HCT116 (cell line): ENCODE results near the gene PAMR1. TPM values are rescaled to one million over a fixed set of nuclear protein-coding genes. Genes with fewer than 3 reads are reported as not detected.

ENCODE experiments used
- ATAC-seq: fragments of 200-7000 bp; cut with Tn5 transposase; 2 replicates; pipeline ENCODE4 v1.9.1; 2020; ENCODE audit warnings: mild to moderate bottlenecking, moderate library complexity
- BruUV-seq: library from RNA; stranded (reverse); fragments of 400-500 nt; replicated peaks from 2 replicates; lab custom pipeline; 2021; lab: Mats Ljungman, UMichigan
- CTCF ChIA-PET: fragments of 300-600 bp; sonication (Branson Sonifier 250); formaldehyde crosslinking; loops from one replicate; lab custom pipeline; 2021; ENCODE audit warnings: antibody characterized with exemption; lab: Charles Lee
- POLR2A ChIA-PET: fragments of 300-600, 350-600 bp; sonication (Branson Sonifier 250); formaldehyde crosslinking; loops from one replicate; lab custom pipeline; 2021; ENCODE audit warnings: antibody characterized with exemption; lab: Charles Lee
- RAD21 ChIA-PET, 2 experiments: fragments of 300-600 bp; sonication (Branson Sonifier 250); formaldehyde crosslinking; loops; one replicate each; lab custom pipeline; 2023; ENCODE audit warnings: low total read pairs in 2 of 2; ENCODE audit not compliant: uncharacterized antibody in 2 of 2, unreplicated experiment in 2 of 2, low non-redundant PET in 1 of 2; lab: Charles Lee
- DNase-seq: peaks from one replicate; pipeline ENCODE4 v3.0.0-alpha.2; 2010; ENCODE audit warnings: low read depth, low spot score
- H2AFZ ChIP-seq: fragments of 200-600 bp; shearing (Covaris generic), sonication (generic); 2 replicates; pipeline ENCODE4 v1.6.1; 2017; ENCODE audit warnings: low read depth, mixed run types, mixed read lengths, antibody characterized with exemption, low read length; ENCODE audit not compliant: poor library complexity, severe bottlenecking
- H3K27ac ChIP-seq: 2 replicates; pipeline ENCODE4 v1.5.1; 2012; ENCODE audit warnings: low read depth, low read length
- H3K27me3 ChIP-seq: fragments of 200-600 bp; sonication (generic); 2 replicates; pipeline ENCODE4 v1.6.1; 2016; ENCODE audit warnings: mixed run types, low read length, mixed read lengths; ENCODE audit not compliant: insufficient read depth
- H3K36me3 ChIP-seq, 2 experiments: fragments of 200-500 bp in 1 of 2; fragments of 200-600 bp in 1 of 2; sonication (Bioruptor generic) in 1 of 2; sonication (generic) in 1 of 2; 2 replicates each; pipeline versions ENCODE4 v1.5.1 to v1.6.1; 2014 to 2016; ENCODE audit warnings: low read length in 2 of 2, inconsistent platforms in 1 of 2, mixed read lengths in 1 of 2, mixed run types in 1 of 2; ENCODE audit not compliant: insufficient read depth in 2 of 2, control insufficient read depth in 1 of 2
- H3K4me1 ChIP-seq, 2 experiments: fragments of 200-600 bp in 1 of 2; sonication (generic) in 1 of 2; 2 replicates each; pipeline versions ENCODE4 v1.5.1 to v1.6.1; 2012 to 2017; ENCODE audit warnings: low read length in 2 of 2, inconsistent platforms in 1 of 2, mild to moderate bottlenecking in 1 of 2, mixed read lengths in 1 of 2, mixed run types in 1 of 2, moderate library complexity in 1 of 2; ENCODE audit not compliant: insufficient read depth in 2 of 2, control insufficient read depth in 1 of 2
- H3K4me2 ChIP-seq: fragments of 200-600 bp; sonication (generic); 2 replicates; pipeline ENCODE4 v1.6.1; 2017; ENCODE audit warnings: mixed run types, low read length, mixed read lengths
- H3K4me3 ChIP-seq, 2 experiments: fragments of 200-600 bp in 1 of 2; sonication (generic) in 1 of 2; replicated peaks in 1 of 2; 2 replicates each; pipeline ENCODE4 v1.5.1; 2011 to 2016; ENCODE audit warnings: low read length in 2 of 2, control low read depth in 1 of 2, low read depth in 1 of 2, mild to moderate bottlenecking in 1 of 2, mixed read lengths in 1 of 2, mixed run types in 1 of 2
- H3K79me2 ChIP-seq: fragments of 200-600 bp; sonication (generic); 2 replicates; pipeline ENCODE4 v1.6.1; 2017; ENCODE audit warnings: mild to moderate bottlenecking, mixed run types, low read length, moderate library complexity, mixed read lengths; ENCODE audit not compliant: insufficient read depth
- H3K9ac ChIP-seq: fragments of 200-600 bp; sonication (generic); 2 replicates; pipeline ENCODE4 v1.6.1; 2016; ENCODE audit warnings: low read length, mixed read lengths
- H3K9me2 ChIP-seq: fragments of 200-600 bp; sonication (generic), shearing (Covaris generic); 2 replicates; pipeline ENCODE4 v1.6.1; 2017; ENCODE audit warnings: mixed run types, mild to moderate bottlenecking, moderate library complexity; ENCODE audit not compliant: insufficient read depth
- H3K9me3 ChIP-seq, 2 experiments: fragments of 200-500 bp in 1 of 2; fragments of 200-600 bp in 1 of 2; sonication (Bioruptor generic) in 1 of 2; sonication (generic) in 1 of 2; 2 replicates each; pipeline ENCODE4 v1.6.1; 2014 to 2017; ENCODE audit warnings: low read length in 2 of 2, mixed read lengths in 2 of 2, inconsistent platforms in 1 of 2, low read depth in 1 of 2, mild to moderate bottlenecking in 1 of 2, mixed run types in 1 of 2, moderate library complexity in 1 of 2; ENCODE audit not compliant: control insufficient read depth in 1 of 2, insufficient read depth in 1 of 2
- H4K20me1 ChIP-seq: fragments of 200-600 bp; sonication (generic), shearing (Covaris generic); 2 replicates; pipeline ENCODE4 v1.6.1; 2017; ENCODE audit warnings: mixed run types, mild to moderate bottlenecking, moderate library complexity; ENCODE audit not compliant: insufficient read depth
- CBX3 ChIP-seq: IDR thresholded peaks from 2 replicates; pipeline ENCODE4 v1.6.1; 2012; ENCODE audit warnings: low read depth
- EGR1 ChIP-seq: IDR thresholded peaks from 2 replicates; pipeline ENCODE4 v1.6.1; 2012; ENCODE audit warnings: low read depth
- EZH2 ChIP-seq: fragments of 200-600 bp; sonication (generic); IDR thresholded peaks from 2 replicates; pipeline ENCODE4 v1.6.1; 2017; ENCODE audit warnings: antibody characterized with exemption, mixed run types
- EZH2phosphoT487 ChIP-seq: fragments of 200-600 bp; IDR thresholded peaks from 2 replicates; pipeline ENCODE4 v1.6.1; 2018; ENCODE audit warnings: antibody characterized with exemption, borderline replicate concordance
- POLR2A ChIP-seq: IDR thresholded peaks from 2 replicates; pipeline ENCODE4 v1.7.0; 2011; ENCODE audit warnings: borderline replicate concordance; ENCODE audit not compliant: insufficient read depth, insufficient read length; ENCODE audit errors: extremely low read depth
- REST ChIP-seq: IDR thresholded peaks from 2 replicates; pipeline ENCODE4 v1.6.1; 2012; ENCODE audit warnings: low read depth
- SIN3A ChIP-seq: IDR thresholded peaks from 2 replicates; pipeline ENCODE4 v1.6.1; 2012; ENCODE audit warnings: low read depth
- SRF ChIP-seq: IDR thresholded peaks from 2 replicates; pipeline ENCODE4 v1.6.1; 2012; ENCODE audit warnings: low read depth
- YY1 ChIP-seq: IDR thresholded peaks from 2 replicates; pipeline ENCODE4 v1.6.1; 2011; ENCODE audit warnings: low read length, low read depth, moderate library complexity, mild to moderate bottlenecking; ENCODE audit not compliant: insufficient replicate concordance; ENCODE audit errors: extremely low read depth
- ZNF274 ChIP-seq: fragments of 200-500 bp; sonication (Bioruptor generic); IDR thresholded peaks from 2 replicates; pipeline ENCODE4 v1.6.1; 2014; ENCODE audit warnings: mild to moderate bottlenecking, low read depth, low read length, inconsistent platforms
- intact Hi-C: fragments of 100-400 bp; cut with micrococcal nuclease; formaldehyde crosslinking; loops from 2 replicates; pipeline ENCODE4 v1.10.0; 2022
- total RNA-seq: library from RNA; stranded (reverse); gene quantifications from one replicate; pipeline ENCODE4 v1.2.1, GENCODE V29; 2021; ENCODE audit not compliant: unreplicated experiment
- TF ChIP-seq, protein P1 (sequence below), 3 experiments: fragments of 200-600 bp in 1 of 3; sonication (generic) in 1 of 3; IDR thresholded peaks in 2 of 3; conservative IDR thresholded peaks in 1 of 3; 2 replicates each; pipeline ENCODE4 v1.5.1; 2012 to 2017; ENCODE audit warnings: low read depth in 2 of 3, low read length in 2 of 3, antibody characterized with exemption in 1 of 3, borderline replicate concordance in 1 of 3, control low read depth in 1 of 3, mild to moderate bottlenecking in 1 of 3, mixed read lengths in 1 of 3, mixed run types in 1 of 3, moderate library complexity in 1 of 3; ENCODE audit not compliant: insufficient read depth in 1 of 3
- TF ChIP-seq, protein P2 (sequence below): IDR thresholded peaks from 2 replicates; pipeline ENCODE4 v1.6.1; 2012

Gene PAMR1
- total RNA-seq, 1 experiment from 2014 or later: not detected

DNA sequence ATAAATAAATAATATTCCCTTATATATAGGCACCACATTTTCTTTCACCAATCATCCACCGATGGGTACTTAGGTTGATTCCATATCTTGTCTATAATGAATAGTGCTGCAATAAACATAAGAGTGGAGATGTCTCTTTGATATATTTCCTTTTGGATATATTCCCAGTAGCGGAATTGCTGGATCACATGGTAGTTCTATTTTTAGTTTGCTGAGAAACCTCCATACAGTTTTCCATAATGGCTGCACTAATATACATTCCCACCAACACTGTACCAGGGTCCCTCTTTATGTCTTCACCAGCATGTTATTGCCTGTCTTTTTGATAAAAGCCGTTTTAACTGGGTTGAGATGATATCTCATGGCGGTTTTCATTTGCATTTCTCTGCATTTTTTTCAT, 23.6 kb downstream of the PAMR1 start:
- no peak overlapping the region for H3K4me2 ChIP-seq
- no peak overlapping the region for H2AFZ ChIP-seq
- no peak overlapping the region for H3K27ac ChIP-seq
- no peak for TF ChIP-seq REST
- TF ChIP-seq ZNF274: no peak
- no peak for TF ChIP-seq POLR2A
- CTCF ChIA-PET: no interaction called here
- H3K79me2 ChIP-seq: no peaks in the 10 kb centered on the region
- no peak overlapping the region for H3K4me3 ChIP-seq
- H3K4me1 ChIP-seq: no peaks in the 10 kb centered on the region
- no peak for DNase-seq
- H3K9ac ChIP-seq: no peak overlapping the region
- no TSS peak for BruUV-seq
- POLR2A ChIA-PET: no interaction called here
- H3K36me3 ChIP-seq: no peaks in the 10 kb centered on the region
- ATAC-seq: no peak
- no peaks in the 10 kb centered on the region for H3K9me3 ChIP-seq
- intact Hi-C loops: no loop called here
- RAD21 ChIA-PET: no interaction called here
- H3K9me2 ChIP-seq: no peaks in the 10 kb centered on the region
- no peaks in the 10 kb centered on the region for H4K20me1 ChIP-seq
- H3K27me3 ChIP-seq: no peaks in the 10 kb centered on the region

DNA sequence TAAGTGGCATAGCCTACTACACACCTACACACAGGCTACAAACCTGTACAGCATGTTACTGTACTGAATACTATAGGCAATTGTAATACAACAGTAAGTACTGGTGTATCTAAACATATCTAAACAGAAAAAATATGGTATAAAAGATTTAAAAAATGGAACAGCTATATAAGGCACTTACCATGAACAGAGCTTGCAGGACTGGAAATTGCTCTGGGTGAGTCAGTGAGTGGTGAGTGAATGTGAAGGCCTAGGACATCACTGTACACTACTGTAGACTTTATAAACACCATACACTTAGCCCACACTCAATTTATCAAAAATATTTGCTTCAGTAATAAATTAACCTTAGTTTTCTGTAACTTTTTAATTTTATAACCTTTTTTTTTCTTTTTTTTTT, 24.7 kb downstream of the PAMR1 start:
- TF ChIP-seq EGR1 (no peak), SIN3A (no peak), EZH2 (no peak), POLR2A (no peak), CBX3 (no peak), EZH2phosphoT487 (no peak), SRF (no peak), YY1 (no peak)
- TF ChIP-seq, protein P1, sequence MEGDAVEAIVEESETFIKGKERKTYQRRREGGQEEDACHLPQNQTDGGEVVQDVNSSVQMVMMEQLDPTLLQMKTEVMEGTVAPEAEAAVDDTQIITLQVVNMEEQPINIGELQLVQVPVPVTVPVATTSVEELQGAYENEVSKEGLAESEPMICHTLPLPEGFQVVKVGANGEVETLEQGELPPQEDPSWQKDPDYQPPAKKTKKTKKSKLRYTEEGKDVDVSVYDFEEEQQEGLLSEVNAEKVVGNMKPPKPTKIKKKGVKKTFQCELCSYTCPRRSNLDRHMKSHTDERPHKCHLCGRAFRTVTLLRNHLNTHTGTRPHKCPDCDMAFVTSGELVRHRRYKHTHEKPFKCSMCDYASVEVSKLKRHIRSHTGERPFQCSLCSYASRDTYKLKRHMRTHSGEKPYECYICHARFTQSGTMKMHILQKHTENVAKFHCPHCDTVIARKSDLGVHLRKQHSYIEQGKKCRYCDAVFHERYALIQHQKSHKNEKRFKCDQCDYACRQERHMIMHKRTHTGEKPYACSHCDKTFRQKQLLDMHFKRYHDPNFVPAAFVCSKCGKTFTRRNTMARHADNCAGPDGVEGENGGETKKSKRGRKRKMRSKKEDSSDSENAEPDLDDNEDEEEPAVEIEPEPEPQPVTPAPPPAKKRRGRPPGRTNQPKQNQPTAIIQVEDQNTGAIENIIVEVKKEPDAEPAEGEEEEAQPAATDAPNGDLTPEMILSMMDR (IDR thresholded peaks at IDR 0.05 in 2 of 3, conservative IDR thresholded peaks at IDR 0.05 in 1 of 3; ENCODE audit: borderline replicate concordance in 1 of 3, insufficient read depth in 1 of 3, low read depth in 2 of 3, low read length in 2 of 3): no peak
- TF ChIP-seq, protein P2, sequence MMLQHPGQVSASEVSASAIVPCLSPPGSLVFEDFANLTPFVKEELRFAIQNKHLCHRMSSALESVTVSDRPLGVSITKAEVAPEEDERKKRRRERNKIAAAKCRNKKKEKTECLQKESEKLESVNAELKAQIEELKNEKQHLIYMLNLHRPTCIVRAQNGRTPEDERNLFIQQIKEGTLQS: no peak
- Histone ChIP-seq H3K4me1 (no peaks in the 10 kb centered on the region), H3K9ac (no peak overlapping the region), H3K27me3 (no peaks in the 10 kb centered on the region), H3K9me3 (no peaks in the 10 kb centered on the region), H4K20me1 (no peaks in the 10 kb centered on the region), H3K79me2 (no peaks in the 10 kb centered on the region), H3K4me2 (no peak overlapping the region), H3K9me2 (no peaks in the 10 kb centered on the region), H3K36me3 (no peaks in the 10 kb centered on the region), H3K4me3 (no peak overlapping the region), H3K27ac (no peak overlapping the region), H2AFZ (no peak overlapping the region)
- ATAC-seq (no peak), DNase-seq (no peak)
- ChIA-PET CTCF (no interaction called here), RAD21 (interaction anchor here in 1 of 2 experiments (0.7 kb wide), 1 partner anchor 758 kb away, joined by 6 read pairs; no protein-coding TSS in a partner anchor), POLR2A (no interaction called here)
- no TSS peak for BruUV-seq
- intact Hi-C loops: no loop called here
